ENCODE results near the gene ADAM15.
A peak's percentile ranks its signal among the peaks of the same experiment; 100 is the strongest.

The ADAM15 gene, protein sequence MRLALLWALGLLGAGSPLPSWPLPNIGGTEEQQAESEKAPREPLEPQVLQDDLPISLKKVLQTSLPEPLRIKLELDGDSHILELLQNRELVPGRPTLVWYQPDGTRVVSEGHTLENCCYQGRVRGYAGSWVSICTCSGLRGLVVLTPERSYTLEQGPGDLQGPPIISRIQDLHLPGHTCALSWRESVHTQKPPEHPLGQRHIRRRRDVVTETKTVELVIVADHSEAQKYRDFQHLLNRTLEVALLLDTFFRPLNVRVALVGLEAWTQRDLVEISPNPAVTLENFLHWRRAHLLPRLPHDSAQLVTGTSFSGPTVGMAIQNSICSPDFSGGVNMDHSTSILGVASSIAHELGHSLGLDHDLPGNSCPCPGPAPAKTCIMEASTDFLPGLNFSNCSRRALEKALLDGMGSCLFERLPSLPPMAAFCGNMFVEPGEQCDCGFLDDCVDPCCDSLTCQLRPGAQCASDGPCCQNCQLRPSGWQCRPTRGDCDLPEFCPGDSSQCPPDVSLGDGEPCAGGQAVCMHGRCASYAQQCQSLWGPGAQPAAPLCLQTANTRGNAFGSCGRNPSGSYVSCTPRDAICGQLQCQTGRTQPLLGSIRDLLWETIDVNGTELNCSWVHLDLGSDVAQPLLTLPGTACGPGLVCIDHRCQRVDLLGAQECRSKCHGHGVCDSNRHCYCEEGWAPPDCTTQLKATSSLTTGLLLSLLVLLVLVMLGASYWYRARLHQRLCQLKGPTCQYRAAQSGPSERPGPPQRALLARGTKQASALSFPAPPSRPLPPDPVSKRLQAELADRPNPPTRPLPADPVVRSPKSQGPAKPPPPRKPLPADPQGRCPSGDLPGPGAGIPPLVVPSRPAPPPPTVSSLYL

DNA sequence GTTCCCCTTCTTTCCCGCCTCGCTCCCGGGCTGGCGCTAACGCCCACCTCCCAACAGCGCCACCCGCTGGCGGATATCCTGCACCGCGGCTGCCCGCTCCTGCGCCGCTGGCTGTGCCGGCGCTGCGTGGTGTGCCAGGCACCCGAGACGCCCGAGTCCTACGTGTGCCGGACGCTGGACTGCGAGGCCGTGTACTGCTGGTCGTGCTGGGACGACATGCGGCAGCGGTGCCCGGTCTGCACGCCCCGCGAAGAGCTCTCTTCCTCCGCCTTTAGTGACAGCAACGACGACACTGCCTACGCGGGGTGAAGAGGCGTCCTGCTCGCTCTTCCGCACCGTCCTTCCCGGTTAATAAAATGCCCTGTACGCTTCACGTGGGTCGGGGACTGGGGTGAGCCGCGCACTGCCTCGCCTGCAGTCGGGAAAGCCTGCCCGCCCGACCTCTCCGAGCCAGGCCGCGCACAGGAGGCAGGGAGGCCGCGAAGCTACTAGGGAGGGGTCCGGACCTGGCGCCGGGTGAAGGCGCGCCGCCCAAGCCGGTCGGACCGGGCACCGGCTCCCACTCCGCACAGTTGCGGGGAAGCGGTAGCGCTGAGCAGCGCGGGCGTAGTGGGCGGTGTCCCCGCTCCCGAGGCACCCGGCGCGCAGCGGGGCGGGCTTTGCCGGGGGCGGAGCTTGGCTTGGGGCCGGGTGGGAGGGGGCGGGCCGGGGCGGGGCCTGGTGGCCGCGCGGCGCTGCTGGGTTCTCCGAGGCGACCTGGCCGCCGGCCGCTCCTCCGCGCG, at the start of gene ADAM15:
TSS of gene ADAM15 (plus strand) at position 757 of the 782 bp plus-strand sequence. CDS start 71 bp downstream, outside the sequence.
- Mint-ChIP-seq H3K4me1 (peaks cover 25% of the 10 kb centered on the region), H3K27ac (peak within 1 kb of the TSS; percentile 73), H3K27me3 (no peaks in the 10 kb centered on the region), H3K4me3 (peak within 1 kb of the TSS; percentile 81), H3K9me3 (no peaks in the 10 kb centered on the region), H3K36me3 (ENCODE audit: low read depth) (peaks cover 4% of the 10 kb centered on the region)
- ATAC-seq (peak; percentile 68), DNase-seq (peak; percentile 87)

DNA sequence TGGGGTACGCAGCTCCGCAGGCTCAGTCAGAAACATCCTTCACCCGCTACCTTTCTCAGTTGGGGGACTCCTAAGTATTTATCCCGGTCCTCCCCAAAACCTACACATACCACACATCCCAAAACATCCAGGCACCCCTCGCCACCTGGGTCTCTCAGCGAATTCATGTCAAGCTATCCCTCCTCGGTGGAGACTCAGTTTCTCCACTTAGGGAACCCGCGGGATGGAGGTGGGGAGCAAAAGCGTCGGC, 49.8 kb upstream of the ADAM15 start:
- H3K4me1 Mint-ChIP-seq = peaks cover 57% of the 10 kb centered on the region
- H3K4me3 Mint-ChIP-seq = peak overlapping the region; percentile 86
- DNase-seq (no peak), ATAC-seq (peak; percentile 8)
- no peaks in the 10 kb centered on the region for H3K36me3 Mint-ChIP-seq (ENCODE audit: low read depth)
- no peaks in the 10 kb centered on the region for H3K9me3 Mint-ChIP-seq
- H3K27me3 Mint-ChIP-seq = no peaks in the 10 kb centered on the region
- H3K27ac Mint-ChIP-seq = peak overlapping the region; percentile 86

DNA sequence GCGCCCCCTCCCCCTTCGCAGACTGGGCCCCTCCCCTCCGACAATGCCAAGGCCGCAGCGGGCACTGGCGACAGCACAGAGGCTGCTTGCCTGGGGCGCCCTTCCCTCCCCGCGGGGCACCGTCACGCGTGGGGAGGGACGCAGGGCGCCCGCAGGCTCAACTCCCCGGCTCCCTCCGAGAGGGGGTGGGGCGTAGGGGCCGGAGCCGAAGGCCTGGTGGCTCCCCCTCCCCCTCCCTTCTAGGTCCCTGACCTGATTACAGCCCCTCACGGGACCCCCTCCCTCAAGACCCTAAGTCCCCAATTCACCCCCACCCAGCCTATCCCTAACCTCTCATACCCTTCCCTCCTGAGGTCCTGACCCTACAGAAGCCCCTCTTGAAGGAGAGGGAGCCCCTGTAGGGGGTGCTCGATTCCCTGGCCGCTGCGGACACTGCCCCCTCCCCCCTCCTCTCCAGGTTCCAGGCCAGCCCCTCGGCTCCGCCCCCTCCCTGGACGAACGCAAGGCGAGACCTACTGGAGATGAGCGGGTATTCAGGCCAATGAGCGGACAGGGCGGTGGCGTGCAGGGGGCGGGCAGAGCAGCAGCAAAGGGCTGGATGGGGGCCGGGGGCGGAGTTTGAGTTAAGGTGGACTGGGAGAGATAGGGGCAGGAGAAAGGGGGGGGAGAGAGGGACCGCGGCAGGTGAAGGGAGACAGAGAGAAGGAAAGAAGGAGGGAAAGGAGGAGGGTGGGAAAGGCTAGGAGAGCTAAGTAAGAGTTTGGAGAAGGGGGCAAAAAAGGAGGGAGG, 49.2 kb upstream of the ADAM15 start:
- Mint-ChIP-seq H3K4me1 (peaks cover 63% of the 10 kb centered on the region), H3K9me3 (no peaks in the 10 kb centered on the region)
- peak; percentile 57 for ATAC-seq

GRCh38 chr1:155002464-155003226, 48.5 kb upstream of the ADAM15 start, which contains the start of gene ZBTB7B:
Gene ZBTB7B, plus strand, starts transcription at chr1:155002802. Its CDS starts 11,859 bp downstream, at chr1:155014661.
- Mint-ChIP-seq H3K36me3 (ENCODE audit: low read depth) (no peaks in the 10 kb centered on the region), H3K4me1 (peaks cover 62% of the 10 kb centered on the region), H3K27me3 (no peaks in the 10 kb centered on the region), H3K27ac (peak within 1 kb of the TSS; percentile 89), H3K4me3 (peak within 1 kb of the TSS; percentile 88), H3K9me3 (no peaks in the 10 kb centered on the region)
- ATAC-seq (no peak), DNase-seq (peak; percentile 25)

More for the DNA sequence above, 49.2 kb upstream of the ADAM15 start:
- peak; percentile 99 for DNase-seq
- Mint-ChIP-seq H3K36me3 (ENCODE audit: low read depth) (no peaks in the 10 kb centered on the region), H3K27ac (peak overlapping the region; percentile 86), H3K27me3 (no peaks in the 10 kb centered on the region), H3K4me3 (peak overlapping the region; percentile 86)

GRCh38 chr1:155003227-155003765, 47.8 kb upstream of the ADAM15 start:
- Mint-ChIP-seq H3K4me1 (peaks cover 59% of the 10 kb centered on the region), H3K27me3 (no peaks in the 10 kb centered on the region), H3K4me3 (peak overlapping the region; percentile 88), H3K36me3 (ENCODE audit: low read depth) (no peaks in the 10 kb centered on the region), H3K9me3 (no peaks in the 10 kb centered on the region), H3K27ac (peak overlapping the region; percentile 89)
- ATAC-seq (no peak), DNase-seq (peak; percentile 46)

DNA sequence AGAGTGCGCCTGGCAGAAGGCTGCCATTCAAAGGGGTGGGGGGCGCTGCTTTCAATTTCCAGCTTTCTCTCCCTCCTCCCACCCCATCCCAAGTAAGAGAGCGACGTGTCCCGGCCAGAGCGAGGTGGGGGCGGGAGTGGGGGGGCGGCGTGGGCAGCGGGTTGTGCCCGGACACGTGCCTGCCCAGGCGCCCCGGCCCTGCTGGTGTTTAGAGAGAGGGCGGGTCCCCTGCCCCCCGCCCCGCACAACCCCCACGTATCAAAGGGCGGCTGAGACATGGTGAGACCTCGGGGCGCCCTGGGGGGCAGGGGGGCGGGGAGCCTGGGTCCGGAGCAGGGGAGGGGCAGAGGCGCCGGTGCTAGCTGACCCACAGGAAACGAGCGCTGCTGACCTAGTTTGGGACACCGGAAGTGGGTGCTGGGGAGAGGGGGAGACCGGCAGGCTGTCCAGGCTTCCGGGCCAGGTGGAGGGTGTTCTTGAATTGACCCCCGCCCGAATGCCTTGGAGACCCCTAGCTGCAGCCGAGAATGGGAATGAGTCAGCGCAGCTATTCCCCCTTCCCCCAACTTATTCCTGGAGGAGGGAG, 47.3 kb upstream of the ADAM15 start:
- no peaks in the 10 kb centered on the region for H3K9me3 Mint-ChIP-seq
- DNase-seq = peak; percentile 30
- H3K27me3 Mint-ChIP-seq = no peaks in the 10 kb centered on the region
- no peaks in the 10 kb centered on the region for H3K36me3 Mint-ChIP-seq (ENCODE audit: low read depth)
- H3K27ac Mint-ChIP-seq = peak overlapping the region; percentile 89
- peak overlapping the region; percentile 88 for H3K4me3 Mint-ChIP-seq
- ATAC-seq = no peak
- peaks cover 59% of the 10 kb centered on the region for H3K4me1 Mint-ChIP-seq

- peak overlapping the region; percentile 89 for H3K27ac Mint-ChIP-seq
- DNase-seq (no peak), ATAC-seq (no peak)
- H3K4me1 Mint-ChIP-seq = peaks cover 61% of the 10 kb centered on the region
- H3K36me3 Mint-ChIP-seq (ENCODE audit: low read depth) = no peaks in the 10 kb centered on the region
- no peaks in the 10 kb centered on the region for H3K9me3 Mint-ChIP-seq
- H3K27me3 Mint-ChIP-seq = no peaks in the 10 kb centered on the region
- peak overlapping the region; percentile 88 for H3K4me3 Mint-ChIP-seq
Measured at GRCh38 chr1:155004352-155005075, 46.6 kb upstream of the ADAM15 start.

DNA sequence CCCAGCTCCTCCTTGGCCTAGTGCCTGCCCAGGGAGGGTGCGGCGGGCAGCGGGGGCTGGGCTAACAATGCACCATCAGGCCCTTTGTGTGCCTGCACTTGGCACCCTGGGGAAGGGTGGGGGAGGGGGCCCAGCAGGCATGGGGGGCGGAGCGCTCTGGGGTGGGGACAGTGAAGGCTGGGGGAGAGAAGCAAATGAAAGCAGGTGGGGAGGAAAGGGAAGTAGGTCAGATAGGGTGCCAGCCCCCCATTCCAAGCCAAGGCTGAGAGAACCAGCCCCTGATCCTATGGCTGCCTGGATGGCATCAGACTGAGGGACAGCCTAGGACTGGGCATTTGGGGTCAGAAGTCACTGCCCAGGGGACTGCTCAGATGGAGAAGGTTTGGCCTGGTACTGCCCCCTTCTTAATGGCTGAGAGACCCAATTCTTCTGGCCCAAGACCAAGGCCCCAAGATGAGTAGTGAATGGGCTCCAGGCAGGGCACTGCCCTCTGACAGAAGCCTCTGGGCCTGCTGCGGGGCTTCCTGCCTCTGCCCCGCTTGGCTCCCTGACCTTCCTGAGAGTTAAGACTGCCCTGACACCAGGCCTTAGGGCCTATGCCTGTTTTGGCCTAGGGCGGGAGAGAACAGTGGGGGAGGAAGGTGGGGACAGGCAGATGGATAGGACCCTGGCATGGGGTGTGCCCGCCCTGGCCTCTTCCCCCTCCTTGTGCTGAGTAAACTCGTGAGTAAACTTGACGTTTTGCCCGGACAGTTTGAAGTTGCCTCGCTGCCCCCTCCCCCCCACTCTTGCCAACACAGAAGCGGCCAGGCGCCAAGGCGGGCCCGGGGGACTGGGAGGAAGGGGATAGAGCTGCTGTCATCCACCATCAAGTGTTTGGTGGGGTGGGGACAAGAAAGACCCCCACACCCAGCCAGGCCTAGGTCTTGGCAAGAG, 45.8 kb upstream of the ADAM15 start:
- Mint-ChIP-seq H3K4me3 (peak overlapping the region; percentile 45), H3K36me3 (ENCODE audit: low read depth) (no peaks in the 10 kb centered on the region), H3K4me1 (peaks cover 61% of the 10 kb centered on the region), H3K9me3 (no peaks in the 10 kb centered on the region), H3K27me3 (no peaks in the 10 kb centered on the region), H3K27ac (peak overlapping the region; percentile 95)
- ATAC-seq (no peak), DNase-seq (peak; percentile 38)

GRCh38 chr1:155006601-155007101, 44.5 kb upstream of the ADAM15 start:
- ATAC-seq (peak; percentile 62), DNase-seq (peak; percentile 62)
- H3K27me3 Mint-ChIP-seq = no peaks in the 10 kb centered on the region
- H3K36me3 Mint-ChIP-seq (ENCODE audit: low read depth) = no peaks in the 10 kb centered on the region
- peaks cover 68% of the 10 kb centered on the region for H3K4me1 Mint-ChIP-seq
- H3K9me3 Mint-ChIP-seq = no peaks in the 10 kb centered on the region
- H3K27ac Mint-ChIP-seq = peak overlapping the region; percentile 95
- H3K4me3 Mint-ChIP-seq = peak overlapping the region; percentile 72

DNA sequence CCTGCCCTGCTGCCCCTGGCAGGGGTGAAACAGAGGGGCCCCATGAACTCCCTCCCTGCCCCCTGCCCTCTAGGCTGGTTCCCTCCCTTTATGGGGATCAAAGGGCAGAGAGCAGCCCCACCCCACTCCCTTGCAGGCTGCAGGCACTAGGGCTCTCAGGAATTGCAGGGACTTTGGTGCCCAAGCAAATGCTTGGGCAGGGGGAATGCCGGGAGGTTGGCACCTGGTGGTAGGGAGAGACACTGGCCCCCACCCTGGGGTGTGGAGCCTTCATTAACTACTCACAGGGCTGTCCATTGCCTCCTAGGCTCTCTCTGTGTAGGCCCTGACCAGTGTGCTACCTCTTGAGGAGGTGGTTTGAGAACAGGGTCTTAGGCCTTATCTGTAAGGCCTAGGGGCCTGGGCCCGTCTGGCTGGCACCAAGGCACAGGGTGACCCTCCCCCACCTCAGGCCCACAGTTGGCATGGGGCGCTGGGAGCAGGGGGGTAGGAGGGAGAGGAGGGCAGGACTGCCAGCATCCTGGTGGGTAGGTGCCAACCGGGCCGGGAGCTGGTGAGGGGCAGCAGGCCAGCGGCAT, 43.8 kb upstream of the ADAM15 start:
- Mint-ChIP-seq H3K4me1 (peaks cover 72% of the 10 kb centered on the region), H3K27me3 (no peaks in the 10 kb centered on the region), H3K4me3 (no peak overlapping the region), H3K9me3 (no peaks in the 10 kb centered on the region), H3K36me3 (ENCODE audit: low read depth) (no peaks in the 10 kb centered on the region), H3K27ac (peak overlapping the region; percentile 95)
- DNase-seq (no peak), ATAC-seq (no peak)

Measured in activated naive CD8-positive, alpha-beta T cell treated with anti-CD3 and anti-CD28 coated beads, Interleukin-2, amount 50 U/mL, for 24 hours (primary cell).